Epithelial cell of proximal tubule (primary cell): ENCODE results near the gene SSUH2. TPM values are rescaled to one million over a fixed set of nuclear protein-coding genes. Genes with fewer than 3 reads are reported as not detected.
"Not testable (repeated sequence)": the region's sequence is repeated elsewhere in the genome, so short reads cannot be mapped to it uniquely, and the experiment has no call there.

Source experiments
- DNase-seq: peaks from one replicate; pipeline ENCODE4 v3.0.0-alpha.2; 2011; ENCODE audit warnings: low read depth
- H3K4me3 ChIP-seq: 2 replicates; pipeline ENCODE4 v1.5.1; 2011; ENCODE audit warnings: low read depth, mild to moderate bottlenecking, low read length
- CTCF ChIP-seq: conservative IDR thresholded peaks from 2 replicates; pipeline ENCODE4 v1.5.1; 2012; ENCODE audit warnings: low read depth, mild to moderate bottlenecking, low read length
- total RNA-seq: library from RNA; depleted of rRNA; stranded (reverse); fragments of >200 nt; gene quantifications from 2 replicates; pipeline ENCODE4 v1.2.3, GENCODE V29; 2015

Gene SSUH2
- 0.07 TPM in 1 of 2 replicates, not detected in the other for total RNA-seq

- no peak for TF ChIP-seq CTCF
- no peak within 1 kb of the TSS for H3K4me3 ChIP-seq
- DNase-seq, result no peak
Observed at GRCh38 chr3:8644748-8645390, at the start of gene SSUH2. TSS of gene SSUH2 (minus strand) at chr3:8644798. CDS start at chr3:8644758, 40 bp downstream.

- H3K4me3 ChIP-seq, DNase-seq: not testable (repeated sequence)
Observed at GRCh38 chr3:8691295-8691694, 46.7 kb upstream of the SSUH2 start.

- H3K4me3 ChIP-seq, result not testable (repeated sequence)
Observed at GRCh38 chr3:8684992-8685391, 40.4 kb upstream of the SSUH2 start.

GRCh38 chr3:8682850-8683574, 38.4 kb upstream of the SSUH2 start:
- not testable (repeated sequence) for DNase-seq, H3K4me3 ChIP-seq
- TF ChIP-seq CTCF, result peak; percentile 39

More at GRCh38 chr3:8684992-8685391, 40.4 kb upstream of the SSUH2 start:
- not testable (repeated sequence) for DNase-seq

GRCh38 chr3:8681881-8682538, 37.4 kb upstream of the SSUH2 start:
- H3K4me3 ChIP-seq, DNase-seq: not testable (repeated sequence)

GRCh38 chr3:8681349-8681748, 36.8 kb upstream of the SSUH2 start:
- no peak overlapping the region for H3K4me3 ChIP-seq
- no peak for DNase-seq
- TF ChIP-seq CTCF, result no peak

- not testable (repeated sequence) for DNase-seq, H3K4me3 ChIP-seq
Observed at GRCh38 chr3:8679817-8680553, 35.4 kb upstream of the SSUH2 start.

GRCh38 chr3:8678751-8679150, 34.2 kb upstream of the SSUH2 start:
- no peak for TF ChIP-seq CTCF
- H3K4me3 ChIP-seq, result no peak overlapping the region
- no peak for DNase-seq

GRCh38 chr3:8677258-8677657, 32.7 kb upstream of the SSUH2 start:
- DNase-seq, H3K4me3 ChIP-seq: not testable (repeated sequence)

GRCh38 chr3:8675591-8675990, 31.0 kb upstream of the SSUH2 start:
- DNase-seq, H3K4me3 ChIP-seq: not testable (repeated sequence)
